Sigmoid colon (tissue), 4 donors: ENCODE measurements around the gene PCDHB13.

Experiments used
- EP300 ChIP-seq, 4 donors: sonication (generic); formaldehyde crosslinking; IDR thresholded peaks; one replicate each; pipeline ENCODE4 v1.6.1; 2017; ENCODE audit warnings: antibody characterized with exemption in 4 of 4
- POLR2A ChIP-seq, 2 donors: fragments of 450-650 bp; IDR thresholded peaks; one replicate each; pipeline ENCODE4 v1.6.1; 2016; ENCODE audit warnings: antibody characterized with exemption in 2 of 2, mild to moderate bottlenecking in 2 of 2, moderate library complexity in 2 of 2
- POLR2AphosphoS5 ChIP-seq, 4 donors: sonication (generic); formaldehyde crosslinking; IDR thresholded peaks; one replicate each; pipeline ENCODE4 v1.6.1; 2017; ENCODE audit warnings: antibody characterized with exemption in 4 of 4
- TF ChIP-seq, protein P1 (sequence below), 4 experiments: fragments of 450-650 bp in 3 of 4; fragments of 200-600 bp in 1 of 4; IDR thresholded peaks; one replicate each; pipeline ENCODE4 v1.5.1; 2016 to 2019; ENCODE audit warnings: antibody characterized with exemption in 4 of 4, mild to moderate bottlenecking in 3 of 4, moderate library complexity in 2 of 4

- TF ChIP-seq POLR2A (IDR thresholded peaks at IDR 0.05) = no peak
- TF ChIP-seq, protein P1, sequence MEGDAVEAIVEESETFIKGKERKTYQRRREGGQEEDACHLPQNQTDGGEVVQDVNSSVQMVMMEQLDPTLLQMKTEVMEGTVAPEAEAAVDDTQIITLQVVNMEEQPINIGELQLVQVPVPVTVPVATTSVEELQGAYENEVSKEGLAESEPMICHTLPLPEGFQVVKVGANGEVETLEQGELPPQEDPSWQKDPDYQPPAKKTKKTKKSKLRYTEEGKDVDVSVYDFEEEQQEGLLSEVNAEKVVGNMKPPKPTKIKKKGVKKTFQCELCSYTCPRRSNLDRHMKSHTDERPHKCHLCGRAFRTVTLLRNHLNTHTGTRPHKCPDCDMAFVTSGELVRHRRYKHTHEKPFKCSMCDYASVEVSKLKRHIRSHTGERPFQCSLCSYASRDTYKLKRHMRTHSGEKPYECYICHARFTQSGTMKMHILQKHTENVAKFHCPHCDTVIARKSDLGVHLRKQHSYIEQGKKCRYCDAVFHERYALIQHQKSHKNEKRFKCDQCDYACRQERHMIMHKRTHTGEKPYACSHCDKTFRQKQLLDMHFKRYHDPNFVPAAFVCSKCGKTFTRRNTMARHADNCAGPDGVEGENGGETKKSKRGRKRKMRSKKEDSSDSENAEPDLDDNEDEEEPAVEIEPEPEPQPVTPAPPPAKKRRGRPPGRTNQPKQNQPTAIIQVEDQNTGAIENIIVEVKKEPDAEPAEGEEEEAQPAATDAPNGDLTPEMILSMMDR (IDR thresholded peaks at IDR 0.05) = peak in 1 of 4 experiments; percentile 11
- no peak for TF ChIP-seq POLR2AphosphoS5 (IDR thresholded peaks at IDR 0.05)
- TF ChIP-seq EP300 (IDR thresholded peaks at IDR 0.05) = no peak
These were observed 5.2 kb upstream of the PCDHB13 start, which contains the start of gene PCDHB12 for GRCh38 chr5:141208478-141208877.
